Effector memory CD8-positive, alpha-beta T cell (primary cell): Measurements from ENCODE around the gene CDT1.
"Not testable (repeated sequence)": the region's sequence is repeated elsewhere in the genome, so short reads cannot be mapped to it uniquely, and the experiment has no call there.

Experiments used
- ATAC-seq: fragments of 150-1000 bp; cut with Tn5 transposase; replicated peaks from 2 replicates; pipeline ENCODE4 v1.10.0; 2021; ENCODE audit warnings: mild to moderate bottlenecking, moderate library complexity
- DNase-seq, 3 experiments: peaks; one replicate each; pipeline ENCODE4 v3.0.0; 2021
- H3K27ac Mint-ChIP-seq, 2 donors: one replicate each; pipeline ENCODE4 v1.8.0; 2022; ENCODE audit warnings: mild to moderate bottlenecking in 2 of 2, mixed read lengths in 2 of 2, moderate library complexity in 2 of 2
- H3K27me3 Mint-ChIP-seq, 2 donors: one replicate each; pipeline ENCODE4 v1.8.0; 2022; ENCODE audit warnings: mixed read lengths in 2 of 2
- H3K36me3 Mint-ChIP-seq: one replicate; pipeline ENCODE4 v1.8.0; 2022; ENCODE audit warnings: mild to moderate bottlenecking, moderate library complexity, mixed read lengths; ENCODE audit not compliant: insufficient read depth
- H3K4me1 Mint-ChIP-seq, 2 donors: one replicate each; pipeline ENCODE4 v1.8.0; 2022; ENCODE audit warnings: low read depth in 2 of 2, mixed read lengths in 2 of 2
- H3K4me3 Mint-ChIP-seq, 2 donors: one replicate each; pipeline ENCODE4 v1.8.0; 2022; ENCODE audit warnings: mild to moderate bottlenecking in 2 of 2, mixed read lengths in 2 of 2, moderate library complexity in 2 of 2
- H3K9me3 Mint-ChIP-seq, 2 donors: one replicate each; pipeline ENCODE4 v1.8.0; 2022; ENCODE audit warnings: mixed read lengths in 2 of 2

Gene CDT1

DNA sequence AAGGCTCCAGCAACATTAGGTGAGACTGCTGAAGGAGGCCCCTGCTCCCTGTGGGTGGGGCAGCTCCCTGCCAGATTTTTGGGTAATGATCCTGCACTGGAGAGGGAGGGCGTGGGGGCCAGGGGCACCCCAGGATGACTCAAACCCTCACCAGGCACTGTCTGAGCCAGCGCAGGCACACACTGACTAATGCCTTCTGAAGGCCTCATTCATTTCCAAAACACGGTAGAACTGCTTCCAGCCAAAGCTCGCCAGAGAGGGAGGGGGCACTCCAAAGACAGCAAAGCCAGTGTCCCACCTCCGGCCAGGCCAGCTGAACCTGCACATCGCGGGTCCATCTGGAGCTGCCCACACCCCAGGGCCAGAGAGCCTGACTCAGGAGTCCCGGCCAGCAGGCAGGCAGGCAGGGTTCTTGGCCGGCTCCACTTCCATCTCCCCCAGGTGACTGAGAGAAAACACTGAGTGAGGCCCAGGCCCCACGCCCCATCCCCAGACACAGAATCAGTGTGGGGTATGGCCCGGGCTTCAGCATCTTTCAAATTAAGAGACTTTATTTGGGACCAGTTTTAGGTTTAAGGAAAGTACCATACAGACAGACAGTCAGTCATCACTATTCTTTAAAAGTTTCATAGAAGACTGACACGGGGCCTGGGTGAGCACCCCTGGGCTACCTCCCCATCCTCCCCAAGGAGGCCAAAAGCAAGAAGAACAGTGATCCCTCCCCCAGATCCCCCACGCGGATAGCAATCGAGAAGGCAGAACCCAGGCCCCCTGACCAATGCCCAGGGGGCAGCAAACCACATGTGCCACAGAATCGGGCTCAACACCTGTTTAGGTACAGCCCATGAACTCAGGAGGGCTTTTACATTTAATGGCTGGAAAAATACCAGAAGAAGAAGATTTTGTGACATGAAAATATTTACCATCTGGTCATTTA lies 20.9 kb upstream of the CDT1 start:
- Mint-ChIP-seq H3K27me3 (no peaks in the 10 kb centered on the region), H3K27ac (peak overlapping the region; percentile 90 to 91), H3K9me3 (no peaks in the 10 kb centered on the region), H3K4me3 (peak overlapping the region; percentile 72 to 75), H3K36me3 (peaks cover 26% of the 10 kb centered on the region), H3K4me1 (peaks cover 49 to 50% of the 10 kb centered on the region in 2 donors)
- ATAC-seq, result no peak
- no peak for DNase-seq

DNA sequence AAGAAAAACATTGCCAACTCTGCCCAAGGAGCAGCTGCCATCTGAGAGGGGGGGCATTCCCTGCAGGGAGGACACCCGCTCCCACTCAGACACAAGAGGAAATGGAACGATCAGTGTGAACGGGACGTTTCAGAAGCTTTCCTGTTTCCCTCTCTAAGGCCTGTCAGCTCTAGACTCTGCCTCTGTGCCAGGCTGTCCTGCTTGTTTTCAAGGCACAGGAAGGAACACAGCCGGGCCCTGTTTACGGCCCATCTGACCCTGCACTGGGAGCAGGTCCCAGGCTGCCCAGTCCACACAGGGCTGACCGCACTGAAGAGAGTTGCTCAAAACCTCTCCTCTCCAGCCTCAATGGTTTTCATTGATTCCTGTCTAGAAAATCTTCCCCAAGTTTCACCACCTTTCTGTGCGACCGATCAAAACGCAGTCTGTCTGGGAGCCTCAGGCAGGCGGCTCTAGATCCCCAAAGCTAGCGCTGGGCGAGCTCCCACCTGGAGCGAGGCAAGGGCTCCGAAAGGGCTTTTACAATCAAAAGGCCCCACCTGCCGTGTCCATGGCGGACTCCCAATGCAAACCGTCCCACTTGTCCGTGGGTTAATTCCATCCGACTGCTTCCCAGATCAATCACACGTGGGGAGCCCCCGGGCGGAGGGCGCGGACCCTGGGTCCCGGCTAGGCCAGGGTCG lies 20.1 kb upstream of the CDT1 start:
- ATAC-seq, result no peak
- Mint-ChIP-seq H3K9me3 (no peaks in the 10 kb centered on the region), H3K27me3 (no peaks in the 10 kb centered on the region), H3K36me3 (peaks cover 18% of the 10 kb centered on the region), H3K4me3 (peak overlapping the region; percentile 72 to 75), H3K4me1 (peaks cover 42% of the 10 kb centered on the region in 2 donors), H3K27ac (peak overlapping the region; percentile 90 to 91)
- no peak for DNase-seq

DNA sequence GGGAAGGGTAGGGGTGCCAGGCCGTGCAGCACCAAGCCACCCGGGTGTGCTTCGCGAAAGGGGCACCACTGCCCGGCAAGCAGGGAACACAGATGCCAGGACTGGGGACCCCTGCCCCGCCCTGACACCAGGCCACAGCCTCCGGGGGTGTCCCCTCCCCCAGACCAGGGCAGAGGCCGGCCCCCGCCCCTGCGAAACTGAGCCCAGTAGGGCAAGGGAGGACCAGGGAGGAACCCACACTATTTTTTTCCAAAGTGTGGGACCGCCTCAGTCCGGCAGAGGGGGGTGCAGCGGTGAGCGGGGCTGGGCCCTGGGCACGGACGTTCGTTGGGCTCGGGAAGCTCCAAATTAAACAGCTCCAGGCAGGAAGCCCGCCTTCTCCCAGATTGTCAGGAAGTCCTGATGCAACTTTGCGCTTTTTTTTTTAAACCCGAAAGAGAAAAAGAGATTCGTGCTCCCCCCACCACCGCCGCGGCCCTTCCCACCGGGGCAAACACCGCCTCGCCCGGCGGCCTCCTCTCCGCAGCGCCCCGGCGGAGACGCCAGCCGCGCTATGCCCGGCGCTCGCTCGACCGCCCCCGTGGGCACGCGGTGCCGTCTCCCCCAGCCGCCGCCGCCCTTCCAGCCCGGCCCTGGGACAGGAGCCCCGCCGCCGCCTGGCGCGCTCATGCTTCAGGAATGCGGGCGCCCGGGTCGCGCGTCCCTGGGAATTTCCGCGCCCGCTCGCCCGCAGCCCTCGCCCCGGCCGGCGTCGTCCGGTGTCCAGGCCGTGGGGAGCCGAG lies 19.3 kb upstream of the CDT1 start:
- Mint-ChIP-seq H3K27ac (peak overlapping the region; percentile 90 to 91), H3K27me3 (no peaks in the 10 kb centered on the region), H3K4me3 (peak overlapping the region; percentile 72 to 75), H3K9me3 (no peaks in the 10 kb centered on the region), H3K36me3 (peaks cover 17% of the 10 kb centered on the region), H3K4me1 (peaks cover 40 to 41% of the 10 kb centered on the region in 2 donors)
- ATAC-seq (peak; percentile 16), DNase-seq (peak in 2 of 3 experiments; percentile 41 to 43)

DNA sequence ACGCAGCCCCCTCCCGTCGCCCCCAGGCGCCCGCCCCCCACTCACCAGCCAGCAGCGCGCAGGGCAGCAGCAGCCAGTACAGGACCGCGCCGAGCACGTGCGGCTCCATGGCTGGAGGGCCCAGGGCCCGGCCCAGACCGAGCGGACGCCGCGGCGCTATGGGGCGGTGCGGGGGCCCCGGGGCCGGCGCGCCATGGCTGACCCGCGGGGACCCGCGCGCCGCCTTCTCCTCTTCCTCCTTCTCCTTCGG lies 18.8 kb upstream of the CDT1 start:
- ATAC-seq, result peak; percentile 5

DNA sequence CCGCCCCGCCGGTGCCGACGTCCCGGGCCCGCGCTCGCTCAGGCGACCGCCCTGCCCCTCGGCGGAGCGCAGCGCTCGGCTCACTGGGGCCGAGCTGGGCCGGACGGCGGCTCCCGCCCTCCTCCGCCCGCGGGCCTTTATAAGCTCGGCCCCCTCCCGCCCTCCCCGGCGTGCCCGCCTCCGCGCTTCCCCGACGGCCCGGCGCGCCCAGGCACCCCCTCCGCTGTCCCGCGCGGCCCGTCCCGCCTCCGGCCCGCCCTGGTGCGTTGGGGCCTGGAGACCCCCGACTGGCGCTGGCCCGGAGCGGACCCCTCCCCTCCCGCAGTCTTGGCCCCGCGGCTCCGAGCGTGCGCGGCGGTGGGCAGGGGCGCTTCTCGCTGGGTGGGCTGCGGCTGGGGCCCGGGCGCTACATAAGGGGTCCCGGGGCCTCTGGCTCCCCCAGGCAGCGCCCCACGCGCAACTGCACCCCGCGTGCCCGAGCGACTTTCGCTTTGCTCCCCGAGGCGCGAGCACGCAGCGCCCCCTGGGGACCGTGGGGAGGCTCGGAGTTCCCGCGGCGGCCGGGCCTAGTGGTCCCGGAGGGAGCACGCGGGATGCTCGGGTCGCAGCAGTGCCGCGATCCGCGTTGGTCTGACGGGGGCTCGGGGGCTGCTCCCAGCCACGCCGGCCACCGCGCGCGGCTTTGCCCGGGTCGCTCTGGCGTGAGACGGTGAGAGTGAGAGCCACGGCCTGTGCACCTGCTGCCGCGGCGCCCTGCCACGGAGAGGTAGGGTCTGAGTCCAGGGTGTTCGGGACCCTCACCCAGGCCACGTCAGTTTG lies 18.3 kb upstream of the CDT1 start, which contains the start of gene PIEZO1:
TSS of gene PIEZO1 (minus strand) at position 115 of the 819 bp plus-strand sequence. CDS start 256 bp downstream, outside the sequence.
- H3K4me3 Mint-ChIP-seq, result peak within 1 kb of the TSS; percentile 72 to 75
- H3K9me3 Mint-ChIP-seq, result no peaks in the 10 kb centered on the region
- peaks cover 40 to 42% of the 10 kb centered on the region in 2 donors for H3K4me1 Mint-ChIP-seq
- H3K36me3 Mint-ChIP-seq, result peaks cover 17% of the 10 kb centered on the region
- DNase-seq, result peak; percentile 83 to 88 (median 86)
- H3K27ac Mint-ChIP-seq, result peak within 1 kb of the TSS in 1 of 2 donors; percentile 91
- peak; percentile 46 for ATAC-seq
- no peaks in the 10 kb centered on the region for H3K27me3 Mint-ChIP-seq

More for the DNA sequence above, 18.8 kb upstream of the CDT1 start:
- no peak for DNase-seq
- no peaks in the 10 kb centered on the region for H3K27me3 Mint-ChIP-seq
- peaks cover 17% of the 10 kb centered on the region for H3K36me3 Mint-ChIP-seq
- peaks cover 39 to 42% of the 10 kb centered on the region in 2 donors for H3K4me1 Mint-ChIP-seq
- H3K27ac Mint-ChIP-seq, result no peak overlapping the region
- H3K4me3 Mint-ChIP-seq, result peak overlapping the region; percentile 72 to 75
- no peaks in the 10 kb centered on the region for H3K9me3 Mint-ChIP-seq

DNA sequence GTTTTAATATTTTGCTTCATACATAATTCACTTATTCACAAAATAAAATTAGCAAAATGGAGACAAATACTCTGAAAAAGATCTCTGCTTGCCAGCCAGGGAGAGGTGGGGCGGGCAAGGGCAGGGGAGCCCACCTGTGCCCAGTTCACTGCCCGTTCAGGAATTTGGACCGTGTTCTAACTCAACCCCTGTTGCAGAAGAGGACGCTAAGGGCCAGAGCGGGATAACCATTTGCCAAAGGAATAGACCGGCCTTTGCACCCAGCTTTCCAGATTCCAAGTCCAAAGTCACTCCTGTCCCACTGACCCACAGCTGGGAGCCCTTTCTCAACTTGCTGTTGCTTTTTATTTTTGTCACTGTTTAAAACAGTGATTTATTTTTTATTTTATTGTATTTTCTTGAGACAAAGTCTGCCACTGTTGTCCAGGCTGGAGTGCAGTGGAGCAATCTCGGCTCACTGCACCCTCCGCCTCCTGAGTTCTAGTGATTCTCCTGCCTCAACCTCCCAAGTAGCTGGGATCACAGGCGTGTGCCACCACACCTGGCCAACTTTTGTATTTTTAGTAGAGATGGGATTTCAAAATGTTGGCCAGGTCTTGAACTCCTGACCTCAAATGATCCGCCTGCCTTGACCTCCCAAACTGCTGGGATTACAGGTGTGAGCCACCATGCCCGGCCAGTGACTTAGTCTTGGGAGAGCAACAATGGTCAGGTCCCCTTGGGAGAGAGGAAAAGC lies 15.8 kb upstream of the CDT1 start:
- peaks cover 10% of the 10 kb centered on the region for H3K36me3 Mint-ChIP-seq
- no peak overlapping the region for H3K4me3 Mint-ChIP-seq
- ATAC-seq, result no peak
- no peaks in the 10 kb centered on the region for H3K27me3 Mint-ChIP-seq
- H3K4me1 Mint-ChIP-seq, result peaks cover 34 to 38% of the 10 kb centered on the region in 2 donors
- peak overlapping the region in 1 of 2 donors; percentile 65 for H3K27ac Mint-ChIP-seq
- no peak for DNase-seq
- no peaks in the 10 kb centered on the region for H3K9me3 Mint-ChIP-seq

DNA sequence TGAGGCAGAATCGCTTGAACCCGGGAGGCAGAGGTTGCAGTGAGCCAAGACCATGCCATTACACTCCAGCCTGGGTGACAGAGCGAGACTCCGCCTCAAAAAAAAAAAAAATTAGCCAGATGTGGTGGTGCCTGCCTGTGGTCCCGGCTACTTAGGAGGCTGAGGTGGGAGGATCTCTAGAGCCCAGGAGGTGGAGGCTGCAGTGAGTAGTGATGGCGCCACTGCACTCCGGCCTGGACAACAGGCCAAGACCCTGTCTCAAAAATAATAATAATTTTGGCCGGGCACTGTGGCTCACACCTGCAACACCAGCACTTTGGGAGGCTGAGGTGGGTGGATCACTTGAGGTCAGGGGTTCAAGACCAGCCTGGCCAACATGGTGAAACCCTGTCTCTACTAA lies 14.8 kb upstream of the CDT1 start:
- not testable (repeated sequence) for H3K9me3 Mint-ChIP-seq, H3K36me3 Mint-ChIP-seq, ATAC-seq, H3K4me3 Mint-ChIP-seq, H3K27me3 Mint-ChIP-seq, DNase-seq, H3K27ac Mint-ChIP-seq
- H3K4me1 Mint-ChIP-seq, result peaks cover 25 to 35% of the 10 kb centered on the region in 2 donors

DNA sequence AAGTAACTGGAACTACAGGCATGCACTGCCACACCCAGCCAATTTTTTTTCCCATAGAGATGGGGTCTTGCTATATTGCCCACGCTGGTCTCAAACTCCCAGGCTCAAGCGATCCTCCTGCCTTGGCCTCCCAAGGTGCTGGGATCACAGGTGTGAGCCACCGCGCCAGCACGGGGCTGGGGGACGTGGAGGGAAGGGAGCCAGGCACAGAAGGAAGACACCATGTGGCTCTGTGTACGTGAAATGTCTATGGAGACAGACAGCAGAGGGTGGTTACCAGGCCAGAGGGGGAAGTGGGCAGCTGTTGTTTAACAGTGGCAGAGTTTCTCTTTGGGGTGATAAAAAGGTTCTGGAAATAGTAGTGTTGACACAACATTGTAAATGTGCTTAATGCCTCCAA lies 14.0 kb upstream of the CDT1 start:
- peaks cover 4% of the 10 kb centered on the region for H3K36me3 Mint-ChIP-seq
- H3K4me1 Mint-ChIP-seq, result peaks cover 25 to 36% of the 10 kb centered on the region in 2 donors
- ATAC-seq, result no peak
- DNase-seq, result no peak
- H3K4me3 Mint-ChIP-seq, result peak overlapping the region; percentile 70 to 80
- H3K27me3 Mint-ChIP-seq, result no peaks in the 10 kb centered on the region
- H3K27ac Mint-ChIP-seq, result peak overlapping the region; percentile 82 to 87
- H3K9me3 Mint-ChIP-seq, result no peaks in the 10 kb centered on the region

DNA sequence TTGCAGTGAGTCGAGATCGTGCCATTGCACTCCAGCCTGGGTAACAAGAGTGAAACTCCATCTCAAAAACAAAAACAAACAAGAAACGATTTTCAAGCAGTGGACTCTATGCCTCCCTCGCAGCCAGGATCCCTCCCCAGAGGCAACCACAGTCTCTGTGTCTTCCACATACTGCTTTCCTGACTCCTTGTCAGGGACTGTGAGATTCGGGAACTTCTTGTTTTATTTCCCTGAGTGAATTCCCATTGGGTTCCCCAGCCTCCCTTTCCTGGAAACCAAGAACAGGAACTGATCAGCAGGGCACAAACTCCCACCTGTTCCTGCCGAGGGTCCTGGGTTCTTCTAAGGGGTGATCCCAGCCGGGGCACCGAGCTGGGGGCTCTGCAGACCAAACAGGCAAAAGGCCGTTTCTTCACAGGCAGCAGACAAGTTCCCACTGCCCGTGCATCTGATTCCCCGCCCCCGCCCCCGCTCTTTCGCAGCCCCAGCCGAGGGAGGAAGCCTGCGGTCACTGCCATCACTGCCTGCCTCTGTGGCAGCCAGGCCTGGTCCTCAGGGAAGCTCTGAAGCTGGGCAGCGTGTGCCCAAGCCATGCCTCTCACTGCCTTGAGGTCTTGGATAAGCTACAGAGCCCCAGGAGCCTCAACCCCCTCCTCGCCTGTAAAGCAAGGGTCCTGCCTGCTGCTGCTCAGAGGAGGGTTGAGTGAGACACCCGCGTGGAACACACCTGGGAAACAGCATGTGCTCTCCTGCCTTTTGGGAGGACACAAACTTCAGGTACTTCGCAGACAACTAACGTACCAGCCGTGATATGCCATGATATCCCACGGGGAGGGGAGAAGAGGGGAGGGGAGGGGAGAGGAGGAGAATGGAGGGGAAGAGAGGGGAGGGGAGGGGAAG lies 13.0 kb upstream of the CDT1 start:
- ATAC-seq, result peak; percentile 80
- peak overlapping the region; percentile 70 to 80 for H3K4me3 Mint-ChIP-seq
- H3K27me3 Mint-ChIP-seq, result no peaks in the 10 kb centered on the region
- H3K4me1 Mint-ChIP-seq, result peaks cover 34 to 45% of the 10 kb centered on the region in 2 donors
- peaks cover 4% of the 10 kb centered on the region for H3K36me3 Mint-ChIP-seq
- DNase-seq, result peak in 1 of 3 experiments; percentile 32
- no peaks in the 10 kb centered on the region for H3K9me3 Mint-ChIP-seq
- H3K27ac Mint-ChIP-seq, result peak overlapping the region; percentile 82 to 87

DNA sequence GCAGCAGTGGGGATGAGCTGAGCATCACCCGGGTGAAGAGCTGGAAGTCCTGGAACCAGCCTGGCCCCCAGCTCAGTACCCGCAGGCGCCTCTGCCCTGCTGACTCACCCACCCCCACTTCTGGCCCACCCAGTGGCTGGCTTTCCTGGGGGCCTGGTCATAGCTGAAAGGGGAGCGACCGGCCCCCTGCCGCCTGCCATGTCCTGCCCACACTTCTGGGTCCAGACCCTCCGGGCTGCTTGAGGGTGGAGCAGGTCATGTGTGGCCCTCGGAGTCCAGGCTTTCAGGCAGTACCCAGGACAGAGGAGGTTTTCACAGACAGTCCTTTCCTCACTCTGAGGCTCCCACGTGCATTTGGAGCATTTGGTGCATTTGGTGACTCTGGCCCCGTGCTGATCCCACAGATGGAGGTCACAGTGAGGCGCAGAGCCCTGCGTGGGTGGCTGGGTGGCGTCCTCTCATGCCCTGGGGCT lies 11.5 kb upstream of the CDT1 start:
- Mint-ChIP-seq H3K4me3 (peak overlapping the region in 1 of 2 donors; percentile 48), H3K36me3 (peaks cover 4% of the 10 kb centered on the region), H3K9me3 (no peaks in the 10 kb centered on the region), H3K4me1 (peaks cover 34 to 45% of the 10 kb centered on the region in 2 donors), H3K27me3 (no peaks in the 10 kb centered on the region), H3K27ac (peak overlapping the region; percentile 71 to 87)
- DNase-seq (no peak), ATAC-seq (no peak)

DNA sequence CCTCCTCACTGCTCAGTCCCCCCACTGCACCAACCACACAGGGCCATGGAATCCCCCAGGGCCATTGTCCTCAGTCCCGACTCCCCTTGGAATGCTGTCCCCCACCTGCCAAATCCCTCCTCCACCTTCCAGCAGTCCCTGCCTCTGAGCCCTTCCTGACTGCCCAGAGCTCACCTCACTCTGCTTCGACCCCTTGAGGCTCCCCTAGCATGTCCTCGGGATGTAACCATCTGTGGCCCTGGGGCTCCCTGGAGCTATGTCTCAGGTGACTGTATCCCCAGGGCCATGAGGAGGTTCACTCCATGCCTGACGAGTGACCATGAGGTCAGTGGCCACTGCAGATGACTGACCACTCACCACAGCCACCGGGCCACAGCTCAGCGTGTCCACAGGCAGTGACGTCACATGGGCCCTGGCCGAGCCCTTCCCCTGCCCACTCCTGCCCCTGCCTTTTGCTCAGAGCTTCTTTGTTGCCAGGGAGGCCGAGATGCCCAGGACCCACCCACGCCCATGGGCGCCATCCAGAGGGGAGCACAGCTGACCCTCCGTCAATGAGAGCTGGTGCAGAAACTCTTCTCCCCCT lies 10.8 kb upstream of the CDT1 start:
- no peak for ATAC-seq

More for the DNA sequence above, 10.8 kb upstream of the CDT1 start:
- Mint-ChIP-seq H3K9me3 (no peaks in the 10 kb centered on the region), H3K27ac (peak overlapping the region; percentile 71 to 87), H3K36me3 (peaks cover 4% of the 10 kb centered on the region), H3K27me3 (no peaks in the 10 kb centered on the region), H3K4me3 (peak overlapping the region; percentile 48 to 54), H3K4me1 (peaks cover 34 to 45% of the 10 kb centered on the region in 2 donors)
- DNase-seq, result no peak
